GM21360 (cell line): ENCODE data around the gene BCL6.
"Not testable (repeated sequence)": the region's sequence is repeated elsewhere in the genome, so short reads cannot be mapped to it uniquely, and the experiment has no call there.

Experiments
- ATAC-seq: cut with Tn5 transposase; IDR thresholded peaks from one replicate; pipeline ENCODE4 v1.9.1; 2021; ENCODE audit warnings: mild to moderate bottlenecking, moderate library complexity; ENCODE audit not compliant: unreplicated experiment

Gene BCL6

DNA sequence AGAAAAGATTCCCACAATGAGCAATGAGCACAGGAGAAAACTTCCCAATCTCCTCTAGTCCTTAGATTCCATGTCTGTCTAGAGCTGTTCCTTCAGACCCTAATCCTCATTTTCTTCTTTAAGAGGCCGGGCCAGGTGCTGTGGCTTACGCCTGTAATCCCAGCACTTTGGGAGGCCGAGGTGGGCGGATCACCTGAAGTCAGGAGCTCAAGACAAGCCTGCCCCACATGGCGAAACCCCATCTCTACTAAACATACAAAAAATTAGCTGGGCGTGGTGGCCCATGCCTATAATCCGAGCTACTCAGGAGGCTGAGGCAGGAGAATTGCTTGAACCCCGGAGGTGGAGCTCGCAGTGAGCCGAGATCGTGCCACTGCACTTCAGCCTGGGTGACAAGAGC, 63.5 kb downstream of the BCL6 start:
- not testable (repeated sequence) for ATAC-seq

DNA sequence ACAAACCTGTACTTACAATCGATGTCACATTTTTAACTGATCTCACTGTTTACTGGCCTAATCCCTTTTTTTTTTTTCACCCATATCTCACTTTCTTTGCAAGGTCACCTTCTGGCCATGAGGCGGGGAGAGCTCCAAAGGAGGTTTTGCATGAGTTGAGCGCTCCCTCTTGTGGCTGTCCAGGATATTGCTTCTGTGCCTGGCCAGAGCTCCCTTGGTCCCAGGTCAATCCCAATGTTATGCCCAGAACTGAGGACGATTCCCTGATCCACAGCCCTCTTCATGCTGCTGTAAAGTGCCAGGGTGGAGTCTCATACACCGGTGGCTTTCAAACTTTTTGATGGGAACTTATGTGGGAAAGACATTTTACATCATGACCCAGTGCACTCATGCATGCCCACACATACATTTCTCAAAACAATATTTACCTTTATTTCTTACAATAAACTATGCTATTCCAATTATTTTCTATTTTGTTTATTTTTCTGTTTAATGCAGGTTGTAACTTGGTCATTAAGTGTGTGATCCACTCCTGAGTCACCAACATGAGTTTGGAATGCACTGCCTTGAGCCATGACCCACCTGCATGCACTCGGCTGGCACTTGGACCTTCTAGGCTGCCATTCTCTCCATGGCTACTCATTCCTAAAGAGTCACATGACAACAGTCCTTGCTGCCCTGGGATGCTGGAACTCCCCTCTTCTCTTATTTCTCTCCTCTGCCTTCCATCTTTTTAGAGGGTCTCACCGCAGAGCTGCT, 65.5 kb downstream of the BCL6 start:
- ATAC-seq = no peak

DNA sequence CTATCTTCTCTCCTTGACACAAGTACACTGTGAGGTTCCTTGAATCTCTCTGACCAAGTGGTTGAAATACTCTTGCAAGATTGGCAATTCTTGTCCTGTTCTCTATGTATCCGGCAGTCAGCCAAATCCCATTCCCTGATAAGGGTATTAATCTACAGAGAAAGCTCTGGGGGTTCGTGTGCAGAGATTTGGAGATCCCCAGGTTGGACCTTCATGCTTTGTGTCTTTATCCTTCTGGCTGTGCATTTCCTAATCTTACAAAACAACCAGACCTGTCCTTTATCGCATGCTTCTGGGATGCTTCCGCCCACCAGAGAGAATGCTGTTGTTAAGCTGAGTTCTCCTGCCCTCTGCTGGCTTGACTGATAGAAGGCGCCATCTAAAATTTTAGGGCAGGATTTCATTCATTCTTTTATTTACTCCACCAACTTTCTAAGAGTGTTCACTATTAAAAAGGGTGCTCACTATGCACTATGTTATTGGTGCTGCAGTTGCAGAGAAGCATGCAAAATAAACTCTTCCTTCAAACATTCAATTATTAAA, 66.5 kb downstream of the BCL6 start:
- ATAC-seq = no peak

DNA sequence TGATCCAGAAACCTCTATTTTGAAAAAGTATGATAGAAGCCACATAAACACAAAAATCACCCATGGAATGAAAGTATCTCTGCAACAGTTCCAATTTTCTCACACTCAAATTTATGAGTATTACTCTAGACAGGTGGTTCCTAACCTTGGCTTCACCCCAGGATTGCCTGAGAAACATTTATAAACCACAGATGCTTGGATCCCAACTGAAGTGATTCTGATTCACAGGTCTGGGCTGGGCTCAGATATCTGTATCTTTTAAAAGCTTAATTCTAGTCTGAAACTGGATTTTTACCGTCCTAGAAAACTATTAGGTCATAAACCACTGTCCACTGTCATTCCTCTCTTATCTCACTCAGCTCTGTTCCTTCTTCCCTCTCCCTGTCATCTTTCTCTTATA, 67.7 kb downstream of the BCL6 start:
- ATAC-seq = no peak

DNA sequence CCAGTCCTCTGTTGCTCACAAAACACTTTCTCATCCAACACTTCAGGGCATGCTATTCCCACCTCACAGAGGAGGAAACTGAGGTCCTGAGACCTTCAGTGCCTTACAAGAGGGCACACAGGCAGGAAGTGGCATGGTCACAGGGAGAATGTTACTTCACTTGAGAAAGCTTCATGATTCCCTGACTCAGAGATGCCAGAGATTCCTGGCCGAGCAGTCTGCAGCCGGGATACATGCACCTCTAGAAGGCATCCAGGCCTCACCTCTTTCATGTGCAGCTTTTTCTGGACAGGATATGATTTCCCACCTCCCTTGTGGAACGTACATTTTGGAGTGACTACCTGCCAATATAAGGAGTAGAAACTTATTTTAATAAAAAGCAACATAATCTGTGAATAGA, 72.3 kb downstream of the BCL6 start:
- no peak for ATAC-seq
